Thoracic aorta endothelial cell (primary cell): Measurements from ENCODE around the gene SLC35G4. TPM values are rescaled to one million over a fixed set of nuclear protein-coding genes. Genes with fewer than 3 reads are reported as not detected.

Experiments
- small RNA-seq: library from RNA; depleted of rRNA; stranded (forward); fragments of <200 nt; gene quantifications from one replicate; pipeline ENCODE3, GENCODE V24; 2012
- total RNA-seq: library from RNA; depleted of rRNA; stranded (reverse); fragments of >200 nt; gene quantifications from 2 replicates; pipeline ENCODE4 v1.2.3, GENCODE V29; 2012

SLC35G4 gene
- total RNA-seq = not detected in 2 replicates

DNA sequence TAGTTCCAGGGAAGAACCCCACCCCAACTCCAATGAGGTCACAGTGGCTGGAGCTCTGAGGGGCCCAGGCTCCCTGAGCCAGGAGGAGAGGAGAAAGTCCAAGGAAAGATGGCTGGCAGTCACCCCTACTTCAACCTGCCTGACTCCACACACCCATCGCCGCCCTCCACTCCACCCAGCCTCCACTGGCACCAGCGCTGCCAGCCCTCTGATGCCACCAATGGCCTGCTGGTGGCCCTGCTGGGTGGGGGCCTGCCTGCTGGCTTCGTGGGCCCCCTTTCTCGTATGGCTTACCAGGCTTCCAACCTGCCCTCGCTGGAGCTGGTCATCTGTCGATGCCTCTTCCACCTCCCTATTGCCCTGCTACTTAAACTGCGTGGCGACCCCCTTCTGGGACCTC lies at the start of gene SLC35G4:
Gene SLC35G4 (plus strand): TSS at position 109 of the 400 bp plus-strand sequence. CDS start 0 bp downstream, at position 109.

Small RNAs within 50 kb of the gene (small RNA-seq; reads per million reads assigned to genes)
- not detected for gene AP001120.4

Other genes starting within 250 kb of the SLC35G4 start
- gene GNAL, start 79.7 kb downstream of the SLC35G4 start, total RNA-seq = 0.66 and 3.5 TPM in 2 replicates
- gene CHMP1B, start 241.8 kb downstream of the SLC35G4 start, total RNA-seq = 43.7 and 44.4 TPM in 2 replicates